Measurements from ENCODE around the gene TLK1.

The TLK1 gene

GRCh38 chr2:171009386-171009785 lies 151.3 kb downstream of the TLK1 start:
- H3K4me3 ChIP-seq (ENCODE audit: low read depth, low read length): no peak overlapping the region
- TF ChIP-seq, protein P1, sequence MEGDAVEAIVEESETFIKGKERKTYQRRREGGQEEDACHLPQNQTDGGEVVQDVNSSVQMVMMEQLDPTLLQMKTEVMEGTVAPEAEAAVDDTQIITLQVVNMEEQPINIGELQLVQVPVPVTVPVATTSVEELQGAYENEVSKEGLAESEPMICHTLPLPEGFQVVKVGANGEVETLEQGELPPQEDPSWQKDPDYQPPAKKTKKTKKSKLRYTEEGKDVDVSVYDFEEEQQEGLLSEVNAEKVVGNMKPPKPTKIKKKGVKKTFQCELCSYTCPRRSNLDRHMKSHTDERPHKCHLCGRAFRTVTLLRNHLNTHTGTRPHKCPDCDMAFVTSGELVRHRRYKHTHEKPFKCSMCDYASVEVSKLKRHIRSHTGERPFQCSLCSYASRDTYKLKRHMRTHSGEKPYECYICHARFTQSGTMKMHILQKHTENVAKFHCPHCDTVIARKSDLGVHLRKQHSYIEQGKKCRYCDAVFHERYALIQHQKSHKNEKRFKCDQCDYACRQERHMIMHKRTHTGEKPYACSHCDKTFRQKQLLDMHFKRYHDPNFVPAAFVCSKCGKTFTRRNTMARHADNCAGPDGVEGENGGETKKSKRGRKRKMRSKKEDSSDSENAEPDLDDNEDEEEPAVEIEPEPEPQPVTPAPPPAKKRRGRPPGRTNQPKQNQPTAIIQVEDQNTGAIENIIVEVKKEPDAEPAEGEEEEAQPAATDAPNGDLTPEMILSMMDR (IDR thresholded peaks at IDR 0.05; ENCODE audit: insufficient read depth, low read depth, low read length, missing control alignments): no peak
- no peak for DNase-seq (ENCODE audit: low read depth)

- no peak for DNase-seq (ENCODE audit: low read depth)
- TF ChIP-seq, protein P1 (IDR thresholded peaks at IDR 0.05; ENCODE audit: insufficient read depth, low read depth, low read length, missing control alignments): no peak
- no peak overlapping the region for H3K4me3 ChIP-seq (ENCODE audit: low read depth, low read length)
Observed at GRCh38 chr2:171008550-171009205, 152.0 kb downstream of the TLK1 start.

GRCh38 chr2:171004833-171005232 lies 155.9 kb downstream of the TLK1 start:
- TF ChIP-seq, protein P1 (IDR thresholded peaks at IDR 0.05; ENCODE audit: insufficient read depth, low read depth, low read length, missing control alignments): no peak
- H3K4me3 ChIP-seq (ENCODE audit: low read depth, low read length): no peak overlapping the region
- no peak for DNase-seq (ENCODE audit: low read depth)

DNA sequence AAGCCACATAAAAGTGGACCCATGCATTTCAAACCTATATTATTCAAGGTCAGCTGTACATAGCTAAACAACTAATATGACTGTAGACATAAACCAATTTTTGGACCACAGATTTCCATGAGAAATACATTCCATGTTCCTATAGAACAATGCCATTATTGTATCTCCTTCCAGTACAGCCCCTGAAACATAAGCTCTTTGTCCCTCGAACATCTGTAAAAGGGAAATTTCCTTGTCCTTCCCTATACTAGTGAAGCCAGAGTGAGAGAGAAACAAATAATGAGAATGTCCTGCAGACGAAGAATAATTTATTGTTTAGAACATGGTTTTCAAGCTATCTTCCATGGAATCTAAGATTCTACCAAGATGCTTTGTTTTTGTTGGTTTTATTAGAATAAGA lies 156.3 kb downstream of the TLK1 start:
- TF ChIP-seq, protein P1 (IDR thresholded peaks at IDR 0.05; ENCODE audit: insufficient read depth, low read depth, low read length, missing control alignments): no peak
- DNase-seq (ENCODE audit: low read depth): no peak
- no peak overlapping the region for H3K4me3 ChIP-seq (ENCODE audit: low read depth, low read length)

DNA sequence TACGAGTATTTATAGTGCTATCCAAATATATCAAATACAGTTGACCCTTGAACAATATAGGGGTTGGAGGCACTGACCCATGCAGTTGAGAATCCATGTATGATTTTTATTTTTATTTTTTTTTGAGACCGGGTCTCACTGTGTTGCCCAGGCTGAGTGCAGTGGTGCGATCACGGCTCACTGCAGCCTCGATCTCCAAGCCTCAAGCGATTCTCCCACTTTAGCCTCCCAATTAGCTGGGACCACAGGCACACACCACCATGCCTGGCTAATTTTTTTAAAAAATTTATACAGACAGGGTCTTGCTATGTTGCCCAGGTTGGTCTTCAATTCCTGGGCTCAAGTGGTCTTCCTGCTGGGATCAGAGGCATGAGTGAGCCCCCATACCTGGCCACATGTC lies 161.0 kb downstream of the TLK1 start:
- DNase-seq (ENCODE audit: low read depth): no peak
- no peak overlapping the region for H3K4me3 ChIP-seq (ENCODE audit: low read depth, low read length)
- TF ChIP-seq, protein P1 (IDR thresholded peaks at IDR 0.05; ENCODE audit: insufficient read depth, low read depth, low read length, missing control alignments): no peak

DNA sequence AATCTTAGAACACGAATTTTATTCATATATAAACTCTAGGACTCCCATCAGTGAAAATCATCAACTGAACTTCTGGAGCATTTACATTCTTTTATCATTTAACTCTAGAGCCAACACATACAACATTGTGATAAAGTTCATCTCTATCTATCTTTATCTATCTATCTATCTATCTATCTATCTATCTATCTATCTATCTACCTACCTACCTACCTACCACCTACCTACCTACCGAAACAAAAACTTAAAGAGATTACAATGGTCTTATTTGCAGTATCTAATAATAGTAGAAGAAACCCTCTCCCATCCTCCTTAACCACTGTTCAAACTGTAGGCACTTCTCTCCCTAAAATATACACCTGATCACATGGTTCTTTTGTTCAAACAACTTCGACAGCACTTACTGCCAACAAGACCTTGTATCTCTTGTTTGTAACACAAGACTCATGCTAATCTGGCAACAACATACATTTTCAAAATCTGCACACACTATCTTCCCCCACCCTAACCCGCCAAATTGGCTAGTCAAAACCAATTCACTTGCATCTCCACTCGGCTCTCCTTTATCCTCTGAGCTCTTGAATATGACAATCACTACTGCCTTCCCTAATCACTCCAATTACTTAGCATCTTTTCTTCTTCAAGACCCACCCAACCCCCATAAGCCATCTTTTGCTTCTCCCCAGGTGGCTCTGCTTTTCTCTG lies 162.6 kb downstream of the TLK1 start:
- DNase-seq (ENCODE audit: low read depth): no peak
- TF ChIP-seq, protein P1 (IDR thresholded peaks at IDR 0.05; ENCODE audit: insufficient read depth, low read depth, low read length, missing control alignments): no peak
- no peak overlapping the region for H3K4me3 ChIP-seq (ENCODE audit: low read depth, low read length)
